HG03039 (cell line): ENCODE measurements around the gene PACS1.
"Not testable (repeated sequence)": the region's sequence is repeated elsewhere in the genome, so short reads cannot be mapped to it uniquely, and the experiment has no call there.

ENCODE experiments used
- ATAC-seq: cut with Tn5 transposase; IDR thresholded peaks from one replicate; pipeline ENCODE4 v1.9.1; 2021; ENCODE audit warnings: mild to moderate bottlenecking, moderate library complexity; ENCODE audit not compliant: unreplicated experiment

PACS1 gene

GRCh38 chr11:66242095-66242765 is 172.2 kb downstream of the PACS1 start:
- no peak for ATAC-seq

DNA sequence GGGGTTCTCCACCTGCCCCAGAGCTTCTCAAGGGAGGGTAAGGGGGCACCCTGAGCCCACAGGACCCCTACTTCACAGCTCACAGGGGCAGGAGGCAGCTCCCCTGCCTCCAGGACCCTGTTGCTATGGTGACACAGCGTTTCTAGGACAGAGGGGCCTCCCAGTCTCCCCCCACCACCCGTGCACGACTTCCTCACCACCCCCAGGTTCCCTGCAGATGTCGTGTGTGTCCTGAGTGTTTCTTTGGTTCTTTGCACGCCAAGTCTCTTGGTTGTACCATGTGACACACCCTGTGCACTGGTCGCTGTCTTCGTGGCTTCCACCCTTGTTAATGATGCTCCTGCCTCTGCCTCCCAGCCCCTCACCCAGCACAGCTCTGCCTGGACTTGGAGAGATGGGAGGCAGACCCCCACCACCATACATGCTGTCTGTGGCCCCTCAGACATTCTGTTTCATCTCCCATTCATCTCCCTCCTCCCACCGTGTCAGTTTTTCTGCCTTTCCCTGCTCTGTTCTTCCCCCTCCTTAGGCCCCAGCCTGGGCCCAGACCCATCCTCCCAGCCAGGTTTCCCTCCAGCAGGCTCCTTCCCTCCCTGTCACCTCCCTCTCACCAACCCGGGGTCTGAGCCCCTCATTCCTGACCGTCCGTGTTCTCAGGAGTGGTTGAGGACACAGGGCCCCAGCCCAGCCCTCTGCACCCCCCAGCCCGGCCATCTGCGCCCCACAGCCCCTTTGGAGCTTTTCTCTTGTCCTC is 173.9 kb downstream of the PACS1 start:
- no peak for ATAC-seq

DNA sequence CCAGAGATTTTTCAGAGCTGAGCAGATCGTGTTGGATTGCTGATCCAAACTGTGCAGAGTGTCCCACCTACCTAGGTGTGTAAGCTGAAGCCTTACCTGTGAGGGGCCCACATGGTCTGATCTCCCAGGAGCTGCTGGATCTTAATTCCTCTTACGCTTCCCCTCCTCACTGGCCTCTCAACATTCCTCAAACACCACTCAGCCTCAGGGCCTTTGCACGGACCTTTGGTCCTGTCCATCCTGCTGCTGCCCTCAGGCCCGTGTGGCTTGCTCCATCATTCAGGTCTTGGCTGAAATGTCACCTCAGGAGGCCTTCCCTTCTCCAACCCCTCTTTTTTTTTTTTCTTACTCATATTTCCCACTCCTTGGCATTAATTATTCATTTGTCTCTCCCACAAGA is 177.2 kb downstream of the PACS1 start:
- no peak for ATAC-seq

GRCh38 chr11:66247801-66248200 is 177.7 kb downstream of the PACS1 start:
- ATAC-seq: no peak

GRCh38 chr11:66248903-66249302 is 178.8 kb downstream of the PACS1 start:
- no peak for ATAC-seq

DNA sequence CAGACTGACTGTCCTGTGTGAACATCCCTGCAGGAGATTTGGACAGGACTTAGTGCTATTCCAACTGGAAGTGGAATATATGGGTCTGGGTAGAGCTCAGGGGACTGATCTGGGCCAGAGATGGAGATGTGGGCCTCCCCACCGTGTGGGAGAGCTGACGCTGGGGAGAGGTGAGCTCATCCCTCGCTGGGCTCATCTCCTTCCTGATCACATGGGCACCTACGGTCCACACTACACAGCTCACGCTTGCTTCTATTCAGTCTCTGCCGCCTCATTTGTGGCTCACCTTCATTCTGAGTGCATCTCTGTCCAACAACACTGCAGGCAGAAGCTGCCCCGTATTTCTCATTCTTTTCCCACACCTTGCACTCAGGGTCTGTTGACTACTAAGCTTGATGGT is 181.7 kb downstream of the PACS1 start:
- ATAC-seq: no peak

- not testable (repeated sequence) for ATAC-seq
These were observed 183.0 kb downstream of the PACS1 start for GRCh38 chr11:66253081-66253480.

DNA sequence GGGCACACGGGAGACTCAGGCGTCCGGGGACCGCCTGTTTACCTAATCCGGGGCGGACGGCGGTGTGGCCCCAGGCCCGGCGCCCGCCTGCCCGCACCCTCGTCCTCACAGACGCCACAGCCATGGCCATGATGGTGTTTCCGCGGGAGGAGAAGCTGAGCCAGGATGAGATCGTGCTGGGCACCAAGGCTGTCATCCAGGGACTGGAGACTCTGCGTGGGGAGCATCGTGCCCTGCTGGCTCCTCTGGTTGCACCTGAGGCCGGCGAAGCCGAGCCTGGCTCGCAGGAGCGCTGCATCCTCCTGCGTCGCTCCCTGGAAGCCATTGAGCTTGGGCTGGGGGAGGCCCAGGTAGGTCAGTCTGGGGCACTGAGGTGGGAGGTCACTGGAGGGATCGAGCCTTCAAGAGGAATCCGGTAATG is 188.4 kb downstream of the PACS1 start:
- no peak for ATAC-seq

DNA sequence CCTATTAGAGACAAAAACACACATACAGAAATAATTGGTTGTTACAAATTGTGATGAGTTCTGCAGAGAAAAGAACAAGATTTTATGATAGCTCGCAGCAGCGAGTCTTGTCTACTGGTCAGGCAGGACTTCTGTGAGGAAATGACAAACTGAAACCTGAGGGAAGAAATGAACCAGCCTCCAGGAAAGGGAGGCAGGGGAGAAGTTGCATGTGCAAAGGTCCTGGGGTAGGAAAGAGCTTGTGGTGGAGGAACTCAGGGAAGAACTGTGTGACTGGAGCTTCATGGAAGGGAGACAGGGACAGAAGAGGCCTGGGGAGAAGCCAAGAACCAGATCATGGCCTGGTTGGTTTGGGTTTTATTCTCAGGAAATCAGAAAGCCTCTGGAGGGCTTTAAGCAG is 189.2 kb downstream of the PACS1 start:
- no peak for ATAC-seq

GRCh38 chr11:66259956-66260355 is 189.9 kb downstream of the PACS1 start:
- no peak for ATAC-seq

DNA sequence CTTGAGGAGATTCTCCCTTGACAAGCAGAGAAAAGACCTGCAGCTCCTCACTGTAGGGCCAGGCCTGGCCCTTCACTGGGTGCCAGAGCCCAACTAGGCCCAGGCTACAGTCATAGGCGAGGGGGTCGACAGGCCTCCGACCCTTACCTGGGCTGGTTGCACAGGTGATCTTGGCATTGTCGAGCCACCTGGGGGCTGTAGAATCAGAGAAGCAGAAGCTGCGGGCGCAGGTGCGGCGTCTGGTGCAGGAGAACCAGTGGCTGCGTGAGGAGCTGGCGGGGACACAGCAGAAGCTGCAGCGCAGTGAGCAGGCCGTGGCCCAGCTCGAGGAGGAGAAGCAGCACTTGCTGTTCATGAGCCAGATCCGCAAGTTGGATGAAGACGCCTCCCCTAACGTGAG is 191.5 kb downstream of the PACS1 start:
- no peak for ATAC-seq

DNA sequence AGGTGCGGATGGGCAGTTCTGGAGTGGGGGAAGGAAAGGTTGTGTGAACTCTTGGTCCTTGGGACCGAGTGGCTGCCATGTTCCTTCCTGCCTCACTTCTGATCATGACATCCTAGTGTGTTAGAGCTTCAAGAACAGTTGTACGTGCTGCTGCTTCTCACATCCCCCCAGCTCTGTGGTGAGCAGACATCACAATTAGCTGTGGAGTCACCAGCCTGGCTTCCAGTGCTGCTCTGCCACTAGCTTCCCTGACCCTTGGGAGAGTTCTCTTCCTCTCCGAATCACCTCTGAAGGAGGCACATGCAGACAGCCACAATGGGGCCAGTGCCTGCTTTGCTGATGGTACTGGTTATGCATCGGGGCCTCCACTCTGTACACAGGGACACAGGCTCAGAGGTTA is 192.1 kb downstream of the PACS1 start:
- ATAC-seq: no peak

DNA sequence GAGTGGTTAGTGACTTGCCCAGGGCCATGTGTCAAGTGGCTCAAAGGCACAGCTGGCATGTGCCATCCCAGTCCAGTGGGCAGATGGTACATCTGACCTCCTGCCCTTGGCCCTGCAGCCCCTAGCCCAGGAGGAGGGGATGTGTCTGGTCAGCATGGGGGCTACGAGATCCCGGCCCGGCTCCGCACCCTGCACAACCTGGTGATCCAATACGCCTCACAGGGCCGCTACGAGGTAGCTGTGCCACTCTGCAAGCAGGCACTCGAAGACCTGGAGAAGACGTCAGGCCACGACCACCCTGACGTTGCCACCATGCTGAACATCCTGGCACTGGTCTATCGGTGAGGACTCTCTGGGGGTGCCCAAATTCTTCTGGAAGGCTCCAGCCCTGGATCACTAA is 192.6 kb downstream of the PACS1 start:
- no peak for ATAC-seq

DNA sequence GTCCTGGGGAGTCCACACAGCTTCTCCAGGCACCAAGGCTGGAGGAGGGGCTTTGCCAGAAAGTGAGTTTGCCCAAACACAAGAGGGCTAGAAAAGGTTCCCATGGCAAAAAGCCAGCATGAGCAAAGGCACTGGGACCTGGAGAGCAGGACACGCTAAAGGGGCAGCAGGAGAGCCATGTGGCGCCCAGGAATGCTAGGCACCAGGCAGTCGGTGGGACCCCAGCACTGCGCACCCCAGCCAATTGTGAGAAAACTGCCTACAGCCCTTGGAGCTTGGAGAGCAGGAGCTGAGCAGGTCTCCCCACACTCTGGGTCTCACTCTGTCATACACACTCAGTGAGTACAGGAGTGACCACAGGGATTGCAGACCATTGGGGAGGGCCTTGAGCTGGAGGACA is 193.2 kb downstream of the PACS1 start:
- no peak for ATAC-seq

GRCh38 chr11:66263785-66264184 is 193.7 kb downstream of the PACS1 start:
- ATAC-seq: no peak

GRCh38 chr11:66264383-66264782 is 194.3 kb downstream of the PACS1 start:
- no peak for ATAC-seq

GRCh38 chr11:66264914-66265313 is 194.8 kb downstream of the PACS1 start:
- ATAC-seq: no peak

DNA sequence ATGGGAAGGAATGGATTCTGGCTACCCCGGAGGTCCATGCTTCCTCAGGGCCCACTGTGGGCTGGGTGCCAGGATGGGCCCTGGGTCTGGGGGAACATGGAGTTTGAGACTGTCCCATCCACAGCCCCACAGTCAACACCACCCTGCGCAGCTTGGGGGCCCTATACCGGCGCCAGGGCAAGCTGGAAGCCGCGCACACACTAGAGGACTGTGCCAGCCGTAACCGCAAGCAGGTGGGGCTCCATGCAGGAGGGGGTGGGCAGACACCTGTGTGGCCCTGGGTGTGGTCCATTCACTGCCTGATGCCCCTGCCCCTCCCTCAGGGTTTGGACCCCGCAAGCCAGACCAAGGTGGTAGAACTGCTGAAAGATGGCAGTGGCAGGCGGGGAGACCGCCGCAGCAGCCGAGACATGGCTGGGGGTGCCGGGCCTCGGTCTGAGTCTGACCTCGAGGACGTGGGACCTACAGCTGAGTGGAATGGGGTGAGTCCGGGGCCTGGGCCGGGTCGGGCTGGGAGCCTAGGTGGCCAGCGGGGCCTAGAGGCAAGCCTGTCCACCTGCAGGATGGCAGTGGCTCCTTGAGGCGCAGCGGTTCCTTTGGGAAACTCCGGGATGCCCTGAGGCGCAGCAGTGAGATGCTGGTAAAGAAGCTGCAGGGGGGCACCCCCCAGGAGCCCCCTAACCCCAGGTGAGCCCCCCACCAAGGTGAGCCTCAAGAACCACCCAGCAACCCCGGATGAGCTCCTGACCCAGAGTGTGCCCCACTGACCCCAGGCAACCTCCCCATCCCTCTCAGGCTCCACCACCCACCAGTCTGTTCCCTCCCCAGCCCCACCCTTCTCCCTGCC is 195.7 kb downstream of the PACS1 start:
- no peak for ATAC-seq

DNA sequence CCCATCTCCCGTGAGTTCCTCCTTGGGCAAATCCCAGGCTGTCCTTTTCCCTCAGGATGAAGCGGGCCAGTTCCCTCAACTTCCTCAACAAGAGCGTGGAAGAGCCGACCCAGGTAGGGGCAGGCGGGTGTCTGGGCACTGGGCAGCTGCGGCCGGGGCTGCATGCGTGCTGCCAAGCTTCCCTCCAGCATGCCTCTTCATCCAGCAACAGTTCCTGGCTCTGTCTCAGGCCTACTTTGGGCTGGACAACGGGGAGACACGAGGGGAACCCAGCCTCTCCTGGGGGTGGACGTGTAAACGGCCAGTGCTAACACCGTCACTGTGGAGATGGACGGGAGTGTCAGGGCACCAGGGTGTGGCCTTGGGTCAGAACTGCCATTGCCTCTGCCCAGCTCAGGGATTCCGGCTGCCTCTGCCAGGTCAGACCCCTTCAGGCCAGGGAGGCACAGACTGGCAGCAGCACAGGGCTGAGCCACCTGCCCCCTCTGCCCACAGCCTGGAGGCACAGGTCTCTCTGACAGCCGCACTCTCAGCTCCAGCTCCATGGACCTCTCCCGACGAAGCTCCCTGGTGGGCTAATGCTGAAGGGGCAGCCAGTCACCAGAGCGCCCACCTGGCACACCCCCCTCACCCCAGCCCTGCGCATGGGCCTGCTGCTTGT is 196.4 kb downstream of the PACS1 start:
- no peak for ATAC-seq

DNA sequence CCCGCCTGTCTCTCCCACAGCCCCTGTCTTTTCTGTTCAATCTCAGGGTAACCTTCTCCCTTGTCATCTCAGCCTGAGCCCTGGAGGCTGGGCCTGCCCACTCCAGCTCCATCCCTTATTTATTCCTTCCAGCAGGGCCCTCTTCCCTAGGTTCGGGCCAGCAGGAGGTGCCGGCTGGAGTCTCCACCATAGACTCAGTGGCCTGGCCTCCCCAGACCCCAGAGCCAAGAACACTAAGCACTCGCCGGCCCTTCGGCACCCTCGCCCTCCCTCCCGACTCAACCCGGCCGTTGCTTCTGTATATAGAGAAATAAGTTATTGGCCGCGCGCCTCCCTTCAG is 196.9 kb downstream of the PACS1 start:
- no peak for ATAC-seq
